ENCODE measurements around the gene ANAPC4. TPM values are rescaled to one million over a fixed set of nuclear protein-coding genes. Genes with fewer than 3 reads are reported as not detected.
"Not testable (repeated sequence)": the region's sequence is repeated elsewhere in the genome, so short reads cannot be mapped to it uniquely, and the experiment has no call there.

The ANAPC4 gene
- total RNA-seq, 1 donor from 2014 or later = 11.5 TPM

- intact Hi-C loops (cut with DNase I); DNase-seq; ATAC-seq (ENCODE audit: poor library complexity): not testable (repeated sequence)
Measured at GRCh38 chr4:25372549-25372948, 4.5 kb upstream of the ANAPC4 start.

GRCh38 chr4:25377572-25378436, 741 bp downstream of the ANAPC4 start:
- intact Hi-C loops (cut with DNase I) = no loop called here
- DNase-seq (no peak), ATAC-seq (ENCODE audit: poor library complexity) (no peak)

GRCh38 chr4:25378437-25378743, 1.3 kb downstream of the ANAPC4 start:
- intact Hi-C loops (cut with DNase I) = no loop called here
- ATAC-seq (ENCODE audit: poor library complexity) (no peak), DNase-seq (no peak)

GRCh38 chr4:25379591-25379990, 2.5 kb downstream of the ANAPC4 start:
- no peak for ATAC-seq (ENCODE audit: poor library complexity)
- no peak for DNase-seq
- intact Hi-C loops (cut with DNase I) = no loop called here

- DNase-seq (no peak), ATAC-seq (ENCODE audit: poor library complexity) (no peak)
- intact Hi-C loops (cut with DNase I) = no loop called here
Measured at GRCh38 chr4:25383647-25384046, 6.6 kb downstream of the ANAPC4 start.

- ATAC-seq (ENCODE audit: poor library complexity) (no peak), DNase-seq (no peak)
- intact Hi-C loops (cut with DNase I) = no loop called here
Measured at GRCh38 chr4:25386926-25387325, 9.9 kb downstream of the ANAPC4 start.

GRCh38 chr4:25397305-25397704, 20.2 kb downstream of the ANAPC4 start:
- intact Hi-C loops (cut with DNase I) = no loop called here
- no peak for DNase-seq
- ATAC-seq (ENCODE audit: poor library complexity) = no peak

GRCh38 chr4:25399510-25399909, 22.4 kb downstream of the ANAPC4 start:
- ATAC-seq (ENCODE audit: poor library complexity) (no peak), DNase-seq (no peak)
- intact Hi-C loops (cut with DNase I) = no loop called here

GRCh38 chr4:25401066-25401465, 24.0 kb downstream of the ANAPC4 start:
- ATAC-seq (ENCODE audit: poor library complexity) = no peak
- intact Hi-C loops (cut with DNase I) = no loop called here
- DNase-seq = no peak

- intact Hi-C loops (cut with DNase I) = no loop called here
- no peak for DNase-seq
- no peak for ATAC-seq (ENCODE audit: poor library complexity)
Measured at GRCh38 chr4:25402521-25402920, 25.5 kb downstream of the ANAPC4 start.

GRCh38 chr4:25403699-25404098, 26.6 kb downstream of the ANAPC4 start:
- no peak for DNase-seq
- ATAC-seq (ENCODE audit: poor library complexity) = no peak
- intact Hi-C loops (cut with DNase I) = no loop called here

- DNase-seq (no peak), ATAC-seq (ENCODE audit: poor library complexity) (no peak)
- intact Hi-C loops (cut with DNase I) = no loop called here
Measured at GRCh38 chr4:25405453-25405852, 28.4 kb downstream of the ANAPC4 start.

- ATAC-seq (ENCODE audit: poor library complexity) (no peak), DNase-seq (no peak)
- intact Hi-C loops (cut with DNase I) = no loop called here
Measured at GRCh38 chr4:25406081-25406692, 29.1 kb downstream of the ANAPC4 start.

GRCh38 chr4:25410820-25411529, 33.9 kb downstream of the ANAPC4 start:
- DNase-seq = no peak
- intact Hi-C loops (cut with DNase I) = no loop called here
- no peak for ATAC-seq (ENCODE audit: poor library complexity)

- DNase-seq (no peak), ATAC-seq (ENCODE audit: poor library complexity) (no peak)
- intact Hi-C loops (cut with DNase I) = no loop called here
Measured at GRCh38 chr4:25413261-25413660, 36.2 kb downstream of the ANAPC4 start.

- ATAC-seq (ENCODE audit: poor library complexity) (no peak), DNase-seq (no peak)
- intact Hi-C loops (cut with DNase I) = no loop called here
Measured at GRCh38 chr4:25417014-25417413, 40.0 kb downstream of the ANAPC4 start.

GRCh38 chr4:25420931-25421330, 43.9 kb downstream of the ANAPC4 start:
- no peak for DNase-seq
- intact Hi-C loops (cut with DNase I) = no loop called here
- no peak for ATAC-seq (ENCODE audit: poor library complexity)

GRCh38 chr4:25421816-25422525, 44.9 kb downstream of the ANAPC4 start:
- no peak for DNase-seq
- intact Hi-C loops (cut with DNase I) = no loop called here
- ATAC-seq (ENCODE audit: poor library complexity) = no peak

GRCh38 chr4:25423548-25423947, 46.5 kb downstream of the ANAPC4 start:
- intact Hi-C loops (cut with DNase I) = no loop called here
- ATAC-seq (ENCODE audit: poor library complexity) = peak; percentile 79
- DNase-seq = no peak
